Nephron progenitor cell (in vitro differentiated cells): ENCODE results near the gene RNF214.
A peak's percentile ranks its signal among the peaks of the same experiment; 100 is the strongest.

ENCODE experiments used
- DNase-seq: peaks from one replicate; pipeline ENCODE4 v3.0.0; 2021
- H3K27ac Mint-ChIP-seq: 2 replicates; pipeline ENCODE4 v1.8.0; 2021; ENCODE audit warnings: mild to moderate bottlenecking, moderate library complexity, mixed read lengths
- H3K27me3 Mint-ChIP-seq: 2 replicates; pipeline ENCODE4 v1.8.0; 2021; ENCODE audit warnings: mild to moderate bottlenecking, low read depth, mixed read lengths; ENCODE audit not compliant: poor library complexity
- H3K36me3 Mint-ChIP-seq: 2 replicates; pipeline ENCODE4 v1.8.0; 2021; ENCODE audit warnings: low read depth, mixed read lengths
- H3K4me1 Mint-ChIP-seq: 2 replicates; pipeline ENCODE4 v1.8.0; 2021; ENCODE audit warnings: mixed read lengths
- H3K4me3 Mint-ChIP-seq: 2 replicates; pipeline ENCODE4 v1.8.0; 2021; ENCODE audit warnings: mild to moderate bottlenecking, moderate library complexity, mixed read lengths
- H3K9me3 Mint-ChIP-seq: 2 replicates; pipeline ENCODE4 v1.8.0; 2021; ENCODE audit warnings: mild to moderate bottlenecking, moderate library complexity, mixed read lengths
- CTCF ChIP-seq: fragments of 200-600 bp; sonication (generic); IDR thresholded peaks from 2 replicates; pipeline ENCODE4 v1.5.0; 2021; ENCODE audit warnings: antibody characterized with exemption

RNF214 gene

GRCh38 chr11:117212697-117213355 lies 19.6 kb upstream of the RNF214 start:
- Mint-ChIP-seq H3K4me3 (no peak overlapping the region), H3K27ac (no peak overlapping the region), H3K36me3 (peaks cover 44% of the 10 kb centered on the region), H3K27me3 (no peaks in the 10 kb centered on the region), H3K9me3 (no peaks in the 10 kb centered on the region), H3K4me1 (peaks cover 22% of the 10 kb centered on the region)
- no peak for DNase-seq
- TF ChIP-seq CTCF = no peak

GRCh38 chr11:117214404-117215110 lies 17.9 kb upstream of the RNF214 start:
- no peak for DNase-seq
- TF ChIP-seq CTCF = no peak
- peaks cover 40% of the 10 kb centered on the region for H3K4me1 Mint-ChIP-seq
- H3K9me3 Mint-ChIP-seq = no peaks in the 10 kb centered on the region
- H3K27ac Mint-ChIP-seq = peak overlapping the region; percentile 80
- H3K4me3 Mint-ChIP-seq = no peak overlapping the region
- peaks cover 57% of the 10 kb centered on the region for H3K36me3 Mint-ChIP-seq
- peaks cover 5% of the 10 kb centered on the region for H3K27me3 Mint-ChIP-seq

GRCh38 chr11:117217141-117218084 lies 15.1 kb upstream of the RNF214 start:
- H3K4me1 Mint-ChIP-seq = peaks cover 67% of the 10 kb centered on the region
- H3K4me3 Mint-ChIP-seq = no peak overlapping the region
- peaks cover 5% of the 10 kb centered on the region for H3K27me3 Mint-ChIP-seq
- H3K27ac Mint-ChIP-seq = peak overlapping the region; percentile 88
- no peaks in the 10 kb centered on the region for H3K9me3 Mint-ChIP-seq
- no peak for DNase-seq
- peaks cover 46% of the 10 kb centered on the region for H3K36me3 Mint-ChIP-seq
- no peak for TF ChIP-seq CTCF

GRCh38 chr11:117218133-117218915 lies 14.1 kb upstream of the RNF214 start:
- Mint-ChIP-seq H3K4me1 (peaks cover 76% of the 10 kb centered on the region), H3K36me3 (peaks cover 40% of the 10 kb centered on the region), H3K27ac (peak overlapping the region; percentile 88), H3K9me3 (no peaks in the 10 kb centered on the region), H3K4me3 (peak overlapping the region; percentile 48), H3K27me3 (peaks cover 5% of the 10 kb centered on the region)
- TF ChIP-seq CTCF = no peak
- no peak for DNase-seq

GRCh38 chr11:117219001-117219400 lies 13.5 kb upstream of the RNF214 start:
- Mint-ChIP-seq H3K4me3 (no peak overlapping the region), H3K9me3 (no peaks in the 10 kb centered on the region), H3K27ac (no peak overlapping the region), H3K27me3 (peaks cover 6% of the 10 kb centered on the region), H3K36me3 (peaks cover 36% of the 10 kb centered on the region), H3K4me1 (peaks cover 83% of the 10 kb centered on the region)
- no peak for TF ChIP-seq CTCF
- DNase-seq = no peak
